Measurements from ENCODE around the gene MYO6. TPM values are rescaled to one million over a fixed set of nuclear protein-coding genes. Genes with fewer than 3 reads are reported as not detected.

The MYO6 gene
- total RNA-seq, 3 donors from 2014 or later (not counting 1 experiment from before 2014, with no cell fraction given), result 3.7 to 9.2 (median 6.6) TPM

DNA sequence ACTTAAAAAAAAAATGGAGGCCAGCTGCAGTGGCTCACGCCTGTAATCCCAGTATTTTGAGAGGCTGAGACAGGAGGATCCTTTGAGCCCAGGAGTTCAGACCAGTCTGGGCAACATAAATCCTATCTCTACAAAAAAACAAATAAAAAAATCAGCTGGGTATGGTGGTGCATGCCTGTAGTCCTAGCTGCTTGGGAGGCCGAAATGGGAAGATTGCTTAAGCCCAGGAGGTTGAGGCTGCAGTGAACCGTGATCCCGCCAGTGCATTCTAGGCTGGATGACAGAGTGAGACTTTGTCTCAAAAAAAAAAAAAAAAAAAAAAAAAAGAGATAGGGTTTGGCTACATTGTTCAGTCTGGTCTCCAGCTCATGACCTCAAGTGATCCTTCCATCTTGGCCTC, 29.7 kb downstream of the MYO6 start:
- no peak for DNase-seq
- Histone ChIP-seq H3K36me3 (ENCODE audit: control insufficient read depth, insufficient read depth, low read length) (no peaks in the 10 kb centered on the region), H3K9me3 (ENCODE audit: control insufficient read depth, insufficient read depth, low read length) (no peaks in the 10 kb centered on the region), H3K27ac (ENCODE audit: low read length) (no peak overlapping the region), H3K4me1 (ENCODE audit: control insufficient read depth, insufficient read depth, low read length) (no peaks in the 10 kb centered on the region), H3K4me3 (ENCODE audit: low read length) (no peak overlapping the region), H3K27me3 (ENCODE audit: control insufficient read depth, insufficient read depth, low read length) (no peaks in the 10 kb centered on the region)
- WGBS (ENCODE audit: insufficient coverage), result 99% methylated on average over 4 of the region's 4 CpGs
- Mint-ChIP-seq H3K4me1 (peaks cover 10% of the 10 kb centered on the region in 2 donors), H3K4me3 (no peak overlapping the region), H3K27me3 (ENCODE audit: low read depth in 2 of 2) (peaks cover 0 to 3% of the 10 kb centered on the region in 2 donors), H3K9me3 (no peaks in the 10 kb centered on the region), H3K27ac (no peak overlapping the region), H3K36me3 (no peaks in the 10 kb centered on the region)
- TF ChIP-seq, protein P1, sequence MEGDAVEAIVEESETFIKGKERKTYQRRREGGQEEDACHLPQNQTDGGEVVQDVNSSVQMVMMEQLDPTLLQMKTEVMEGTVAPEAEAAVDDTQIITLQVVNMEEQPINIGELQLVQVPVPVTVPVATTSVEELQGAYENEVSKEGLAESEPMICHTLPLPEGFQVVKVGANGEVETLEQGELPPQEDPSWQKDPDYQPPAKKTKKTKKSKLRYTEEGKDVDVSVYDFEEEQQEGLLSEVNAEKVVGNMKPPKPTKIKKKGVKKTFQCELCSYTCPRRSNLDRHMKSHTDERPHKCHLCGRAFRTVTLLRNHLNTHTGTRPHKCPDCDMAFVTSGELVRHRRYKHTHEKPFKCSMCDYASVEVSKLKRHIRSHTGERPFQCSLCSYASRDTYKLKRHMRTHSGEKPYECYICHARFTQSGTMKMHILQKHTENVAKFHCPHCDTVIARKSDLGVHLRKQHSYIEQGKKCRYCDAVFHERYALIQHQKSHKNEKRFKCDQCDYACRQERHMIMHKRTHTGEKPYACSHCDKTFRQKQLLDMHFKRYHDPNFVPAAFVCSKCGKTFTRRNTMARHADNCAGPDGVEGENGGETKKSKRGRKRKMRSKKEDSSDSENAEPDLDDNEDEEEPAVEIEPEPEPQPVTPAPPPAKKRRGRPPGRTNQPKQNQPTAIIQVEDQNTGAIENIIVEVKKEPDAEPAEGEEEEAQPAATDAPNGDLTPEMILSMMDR (IDR thresholded peaks at IDR 0.05), result no peak
- intact Hi-C loops (cut with micrococcal nuclease), result no loop called here
- ATAC-seq, result no peak

DNA sequence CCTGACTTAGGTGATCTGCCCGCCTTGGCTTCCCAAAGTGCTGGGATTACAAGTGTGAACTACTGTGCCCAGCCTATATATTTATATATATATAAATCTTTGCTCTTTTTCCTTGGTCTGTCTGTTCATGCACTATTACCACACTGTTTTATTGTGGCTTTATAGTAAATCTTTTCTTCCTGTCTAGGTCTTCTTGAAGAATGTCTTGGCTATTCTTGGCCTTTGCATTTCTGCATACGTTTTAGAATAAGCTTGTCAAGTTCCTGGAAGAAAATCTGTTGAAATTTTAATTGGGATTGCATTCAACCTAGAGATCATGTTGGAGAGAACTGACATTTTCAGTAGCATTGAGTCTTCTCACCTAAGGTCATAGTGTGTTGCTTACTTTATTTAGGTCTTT, 37.1 kb downstream of the MYO6 start:
- no peak overlapping the region for H3K4me3 ChIP-seq (ENCODE audit: low read length)
- TF ChIP-seq, protein P1 (IDR thresholded peaks at IDR 0.05), result no peak
- Mint-ChIP-seq H3K4me1 (peaks cover 9 to 10% of the 10 kb centered on the region in 2 donors), H3K4me3 (no peak overlapping the region), H3K36me3 (no peaks in the 10 kb centered on the region), H3K9me3 (no peaks in the 10 kb centered on the region), H3K27ac (no peak overlapping the region), H3K27me3 (ENCODE audit: low read depth in 2 of 2) (peaks cover 0 to under 1% of the 10 kb centered on the region in 2 donors)
- no peaks in the 10 kb centered on the region for H3K36me3 ChIP-seq (ENCODE audit: control insufficient read depth, insufficient read depth, low read length)
- intact Hi-C loops (cut with micrococcal nuclease), result no loop called here
- H3K4me1 ChIP-seq (ENCODE audit: control insufficient read depth, insufficient read depth, low read length), result no peaks in the 10 kb centered on the region
- no peak for ATAC-seq
- no peak overlapping the region for H3K27ac ChIP-seq (ENCODE audit: low read length)
- 84% methylated on average over 1 of the region's 2 CpGs for WGBS (ENCODE audit: insufficient coverage)
- DNase-seq, result no peak
- H3K27me3 ChIP-seq (ENCODE audit: control insufficient read depth, insufficient read depth, low read length), result no peaks in the 10 kb centered on the region
- H3K9me3 ChIP-seq (ENCODE audit: control insufficient read depth, insufficient read depth, low read length), result no peaks in the 10 kb centered on the region

DNA sequence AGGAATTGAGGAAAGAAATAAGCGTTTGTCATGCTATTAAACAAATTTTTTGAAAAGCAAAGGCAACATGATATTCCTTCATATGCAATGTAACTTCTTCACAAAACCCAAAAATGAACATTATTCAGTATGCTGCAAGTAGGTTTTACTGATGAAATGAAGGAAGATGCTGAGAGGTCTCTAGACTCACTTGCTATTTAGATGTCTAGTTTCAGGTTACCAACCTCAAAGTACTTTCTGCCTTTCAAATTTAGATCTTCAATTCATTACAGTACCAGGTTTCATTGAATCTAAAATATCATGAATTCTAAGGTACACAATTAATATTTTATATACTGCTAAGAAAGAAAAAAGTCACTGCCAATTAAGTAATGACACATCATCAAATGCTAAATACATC, 39.9 kb downstream of the MYO6 start:
- no peaks in the 10 kb centered on the region for H3K27me3 ChIP-seq (ENCODE audit: control insufficient read depth, insufficient read depth, low read length)
- no peaks in the 10 kb centered on the region for H3K36me3 ChIP-seq (ENCODE audit: control insufficient read depth, insufficient read depth, low read length)
- Mint-ChIP-seq H3K27me3 (ENCODE audit: low read depth in 2 of 2) (no peaks in the 10 kb centered on the region), H3K9me3 (no peaks in the 10 kb centered on the region), H3K4me3 (no peak overlapping the region), H3K4me1 (no peaks in the 10 kb centered on the region), H3K36me3 (no peaks in the 10 kb centered on the region), H3K27ac (no peak overlapping the region)
- no peak overlapping the region for H3K4me3 ChIP-seq (ENCODE audit: low read length)
- TF ChIP-seq, protein P1 (IDR thresholded peaks at IDR 0.05), result no peak
- DNase-seq (no peak), ATAC-seq (no peak)
- no peaks in the 10 kb centered on the region for H3K4me1 ChIP-seq (ENCODE audit: control insufficient read depth, insufficient read depth, low read length)
- intact Hi-C loops (cut with micrococcal nuclease), result no loop called here
- WGBS (ENCODE audit: insufficient coverage), result no CpG with 5 or more reads among the region's 1 CpG
- H3K9me3 ChIP-seq (ENCODE audit: control insufficient read depth, insufficient read depth, low read length), result no peaks in the 10 kb centered on the region
- H3K27ac ChIP-seq (ENCODE audit: low read length), result no peak overlapping the region

DNA sequence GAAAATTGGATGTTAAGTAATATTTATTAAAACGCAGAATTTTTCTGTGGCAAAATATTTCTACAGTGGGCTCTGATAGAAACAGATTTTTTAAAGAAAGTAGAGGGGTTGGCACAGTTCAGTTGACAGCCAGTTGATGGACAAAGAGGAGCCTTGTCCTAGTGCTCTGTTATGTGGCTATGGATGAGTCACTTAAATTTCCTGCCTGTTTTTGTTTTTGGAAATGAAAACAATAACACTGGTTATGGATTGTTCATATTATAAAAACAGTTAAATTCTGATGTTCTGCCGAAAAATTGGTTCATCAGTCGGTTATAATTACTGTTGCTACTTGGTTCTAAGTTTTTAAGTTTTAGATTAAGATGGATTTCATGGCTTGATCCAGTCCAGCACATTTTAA, 42.8 kb downstream of the MYO6 start:
- H3K9me3 ChIP-seq (ENCODE audit: control insufficient read depth, insufficient read depth, low read length), result no peaks in the 10 kb centered on the region
- H3K4me1 ChIP-seq (ENCODE audit: control insufficient read depth, insufficient read depth, low read length), result no peaks in the 10 kb centered on the region
- no peaks in the 10 kb centered on the region for H3K9me3 Mint-ChIP-seq
- no peaks in the 10 kb centered on the region for H3K27me3 Mint-ChIP-seq (ENCODE audit: low read depth in 2 of 2)
- intact Hi-C loops (cut with micrococcal nuclease), result no loop called here
- no peak for DNase-seq
- no peak overlapping the region for H3K27ac ChIP-seq (ENCODE audit: low read length)
- TF ChIP-seq, protein P1 (IDR thresholded peaks at IDR 0.05), result no peak
- ATAC-seq, result no peak
- WGBS (ENCODE audit: insufficient coverage), result 95% methylated on average over 3 of the region's 3 CpGs
- no peaks in the 10 kb centered on the region for H3K4me1 Mint-ChIP-seq
- H3K27ac Mint-ChIP-seq, result no peak overlapping the region
- H3K4me3 Mint-ChIP-seq, result no peak overlapping the region
- H3K4me3 ChIP-seq (ENCODE audit: low read length), result no peak overlapping the region
- no peaks in the 10 kb centered on the region for H3K27me3 ChIP-seq (ENCODE audit: control insufficient read depth, insufficient read depth, low read length)
- no peaks in the 10 kb centered on the region for H3K36me3 Mint-ChIP-seq
- H3K36me3 ChIP-seq (ENCODE audit: control insufficient read depth, insufficient read depth, low read length), result no peaks in the 10 kb centered on the region

Measured in natural killer cell (primary cell).